Hindlimb muscle (tissue), 1 donor: ENCODE measurements around the gene SRSF6. TPM values are rescaled to one million over a fixed set of nuclear protein-coding genes. Genes with fewer than 3 reads are reported as not detected.
"Not testable (repeated sequence)": the region's sequence is repeated elsewhere in the genome, so short reads cannot be mapped to it uniquely, and the experiment has no call there.

ENCODE experiments used
- DNase-seq: peaks from one replicate; pipeline ENCODE4 v3.0.0-alpha.2; 2013
- polyA plus RNA-seq: library from polyadenylated mRNA; unstranded; fragments of 120-200 nt; gene quantifications from one replicate; pipeline ENCODE4 v1.2.1, GENCODE V29; 2013; ENCODE audit not compliant: insufficient read length

SRSF6 gene
- polyA plus RNA-seq, 1 donor = 166 TPM

- DNase-seq = no peak
Measured at GRCh38 chr20:43477193-43477592, 19.5 kb downstream of the SRSF6 start.

DNA sequence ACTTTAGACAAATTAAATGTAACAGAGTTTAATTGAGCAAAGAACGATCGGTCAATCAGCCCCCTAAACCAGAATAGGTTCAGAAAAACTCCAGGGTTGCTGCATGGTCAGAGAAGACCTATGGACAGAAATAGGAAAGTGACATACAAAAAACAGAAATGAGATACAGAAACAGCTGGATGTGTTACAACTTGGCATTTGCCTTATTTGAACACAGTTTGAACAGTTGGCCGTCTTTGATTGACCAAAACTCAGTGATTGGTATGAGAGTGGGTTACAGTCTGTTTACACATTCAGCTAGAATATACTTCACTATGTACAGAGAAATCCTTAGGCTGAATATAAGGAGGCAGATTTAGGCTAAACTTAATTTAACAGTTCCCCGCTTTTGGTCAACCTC lies 19.9 kb downstream of the SRSF6 start:
- DNase-seq = no peak

DNA sequence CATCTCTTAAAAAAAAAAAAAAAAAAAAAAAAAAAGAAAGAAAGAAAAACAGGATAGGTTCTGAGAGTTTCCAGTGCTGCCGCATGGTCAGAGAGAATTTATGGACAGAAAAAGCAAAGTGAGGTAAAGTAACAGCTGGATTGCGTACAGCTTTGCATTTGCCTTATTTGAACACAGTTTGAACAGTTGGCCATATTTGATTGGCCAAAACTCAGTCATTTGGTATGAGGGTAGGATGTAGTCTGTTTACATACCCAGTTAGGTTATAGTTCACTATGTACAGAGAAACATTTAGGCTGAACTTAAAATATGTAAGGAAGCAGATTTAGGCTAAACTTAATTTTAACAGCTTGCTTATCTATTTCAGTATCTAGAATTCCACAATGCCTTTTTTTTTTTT lies 32.3 kb downstream of the SRSF6 start:
- no peak for DNase-seq

DNA sequence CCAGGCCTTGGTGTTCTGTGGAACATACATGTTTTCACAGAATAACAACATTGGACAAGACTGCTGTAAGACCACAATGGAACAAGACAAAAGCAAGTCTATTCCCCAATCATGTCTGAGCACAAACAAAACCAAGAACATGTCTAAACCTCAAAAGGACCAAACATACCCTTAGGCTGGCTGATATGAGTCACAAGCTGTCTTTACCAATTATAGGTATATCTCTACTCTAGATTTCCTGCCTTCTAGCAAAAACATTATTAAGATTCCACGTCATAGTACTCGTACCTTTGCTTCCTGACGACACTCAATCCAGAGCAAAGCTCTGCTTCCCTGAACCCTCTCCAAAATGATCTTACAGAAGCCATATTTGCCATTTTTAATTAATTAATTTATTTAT lies 34.4 kb downstream of the SRSF6 start:
- no peak for DNase-seq

- DNase-seq = no peak
Measured at GRCh38 chr20:43495388-43495787, 37.7 kb downstream of the SRSF6 start.

- DNase-seq = not testable (repeated sequence)
Measured at GRCh38 chr20:43502021-43502420, 44.3 kb downstream of the SRSF6 start.

DNA sequence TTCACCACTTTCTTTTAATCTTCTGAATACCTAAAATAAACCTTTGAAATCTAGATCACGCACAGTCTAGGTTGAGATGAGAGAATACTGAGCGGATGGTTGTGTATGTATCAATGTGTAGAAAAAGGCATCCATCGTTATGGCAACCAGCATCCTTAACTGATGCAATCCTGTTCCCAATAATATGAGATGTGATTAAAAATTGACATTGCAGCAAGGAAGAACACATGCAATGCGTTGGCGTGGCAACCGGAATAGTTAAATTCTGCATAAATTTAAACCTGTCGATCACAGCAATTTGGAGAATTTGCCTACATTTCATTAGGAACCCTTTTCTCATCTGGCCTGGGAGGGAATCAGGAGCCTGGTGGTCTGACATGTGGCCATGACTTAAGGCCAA lies 48.5 kb downstream of the SRSF6 start:
- no peak for DNase-seq

DNA sequence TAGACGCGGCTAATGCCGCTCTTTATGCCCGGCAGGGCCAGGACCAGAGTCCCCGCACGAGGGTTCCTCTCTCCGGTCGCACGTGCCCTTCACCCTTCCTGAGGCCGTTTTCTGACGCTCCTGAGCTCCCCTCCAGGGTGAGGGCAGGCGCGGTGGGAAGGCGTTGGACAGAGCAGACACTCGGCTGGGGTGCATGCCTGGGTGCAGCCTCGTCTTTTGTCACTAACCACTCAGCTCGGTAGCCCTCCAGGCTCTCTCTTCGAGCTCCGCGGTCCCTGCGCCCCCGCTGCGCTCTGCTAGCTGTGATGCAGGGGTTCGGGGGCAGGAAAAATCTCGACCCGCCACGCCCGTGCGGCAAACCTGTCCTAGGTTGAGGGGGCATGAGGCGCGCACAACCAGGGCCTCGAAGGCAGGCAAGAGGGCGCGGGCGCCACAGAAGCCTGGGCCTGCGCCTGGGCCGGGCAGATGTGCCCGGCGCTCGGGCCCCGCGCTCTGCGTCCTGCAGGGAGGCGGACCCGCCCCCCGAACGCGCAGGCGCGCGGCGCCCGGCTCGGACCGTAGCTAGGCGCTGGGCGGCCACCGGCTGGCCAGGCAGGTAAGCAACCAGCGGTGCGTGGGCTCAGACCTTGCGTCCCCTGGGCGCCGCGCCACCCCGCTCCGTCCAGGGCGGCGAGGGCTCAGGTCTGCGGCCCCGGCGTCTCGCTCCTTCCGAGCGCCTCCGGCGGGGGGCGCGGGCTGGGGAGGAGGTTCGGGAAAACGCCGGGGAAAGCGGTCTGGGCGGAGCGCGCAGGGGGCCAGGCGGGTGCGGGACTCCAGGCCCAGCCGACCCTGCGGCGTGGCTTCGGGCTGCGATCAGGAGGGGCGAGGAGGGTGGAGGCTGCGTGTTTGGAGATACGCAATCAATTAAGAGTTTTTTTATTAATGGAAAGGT lies 49.7 kb downstream of the SRSF6 start, which contains the start of gene L3MBTL1:
Gene L3MBTL1 (plus strand): TSS at position 548 of the 931 bp plus-strand sequence. CDS start 5,807 bp downstream, outside the sequence.
- DNase-seq = peak; percentile 30

DNA sequence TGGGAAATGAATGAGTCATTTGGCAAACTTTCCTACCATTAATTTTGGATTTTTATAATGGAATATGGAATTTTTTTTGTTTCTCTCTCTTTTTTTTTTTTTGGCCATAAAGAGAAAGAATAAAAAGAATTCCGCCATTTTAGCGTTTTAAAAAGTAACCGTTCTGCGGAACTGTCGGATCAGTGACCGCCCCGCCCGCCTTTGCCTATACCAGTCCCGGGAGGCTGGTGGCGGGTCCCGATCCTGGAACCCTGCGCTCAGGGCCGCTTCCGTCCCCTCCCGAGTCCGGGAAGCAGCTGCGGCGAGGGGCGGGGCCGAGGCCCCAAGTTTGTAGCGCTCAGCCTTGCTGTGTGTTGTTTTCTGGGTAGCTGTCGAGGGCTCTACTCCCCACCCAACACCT lies 50.4 kb downstream of the SRSF6 start:
- no peak for DNase-seq

GRCh38 chr20:43508604-43509040 lies 50.9 kb downstream of the SRSF6 start:
- no peak for DNase-seq

GRCh38 chr20:43511879-43512278 lies 54.2 kb downstream of the SRSF6 start:
- no peak for DNase-seq

DNA sequence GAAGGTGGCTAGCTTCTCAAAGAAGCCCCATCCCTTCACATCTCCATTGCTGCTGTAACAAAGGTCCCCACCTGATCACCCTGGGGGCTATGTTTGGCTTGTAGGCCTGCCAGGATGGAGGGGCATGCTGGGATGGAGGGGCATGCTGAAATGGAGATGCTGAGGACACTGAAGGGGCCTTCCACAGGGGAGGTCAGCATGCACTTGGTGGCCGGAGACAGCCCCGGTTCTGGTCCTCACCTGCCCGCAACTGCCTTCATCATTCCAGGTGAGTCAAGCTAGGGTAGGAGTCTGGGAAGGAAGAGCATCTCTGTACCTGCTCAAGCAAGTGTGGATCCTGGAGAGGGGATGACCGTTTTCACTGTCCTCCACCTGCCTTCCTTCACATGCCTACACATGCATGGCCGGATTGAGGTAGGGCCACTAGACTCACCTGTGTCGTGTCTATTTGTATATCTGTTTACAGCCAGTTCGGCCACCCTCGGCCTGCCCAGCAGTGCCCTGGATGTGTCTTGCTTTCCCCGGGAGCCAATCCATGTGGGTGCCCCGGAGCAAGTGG lies 55.8 kb downstream of the SRSF6 start:
- no peak for DNase-seq

Other genes starting within 250 kb of the SRSF6 start
- gene L3MBTL1, start 49.8 kb downstream of the SRSF6 start, polyA plus RNA-seq = 9.9 TPM
- gene SGK2, start 101.1 kb downstream of the SRSF6 start, polyA plus RNA-seq = 0.90 TPM
- gene IFT52, start 133.0 kb downstream of the SRSF6 start, polyA plus RNA-seq = 21.8 TPM
- gene MYBL2, start 209.2 kb downstream of the SRSF6 start, polyA plus RNA-seq = 12.8 TPM